Fibroblast of pulmonary artery (primary cell): Measurements from ENCODE around the gene CACNB3.
"Not testable (repeated sequence)": the region's sequence is repeated elsewhere in the genome, so short reads cannot be mapped to it uniquely, and the experiment has no call there.

ENCODE experiments used
- DNase-seq: peaks from one replicate; pipeline ENCODE4 v3.0.0-alpha.2; 2010; ENCODE audit warnings: low read depth
- H3K4me3 ChIP-seq: replicated peaks from 2 replicates; pipeline ENCODE4 v1.5.1; 2011; ENCODE audit warnings: low read depth, mild to moderate bottlenecking, control low read depth, low read length, moderate library complexity
- TF ChIP-seq, protein P1 (sequence below): IDR thresholded peaks from 2 replicates; pipeline ENCODE4 v1.5.1; 2011; ENCODE audit warnings: mild to moderate bottlenecking, control low read depth, low read length, inconsistent platforms; ENCODE audit errors: missing control alignments

The CACNB3 gene

GRCh38 chr12:48838048-48838447 is 19.8 kb downstream of the CACNB3 start:
- no peak for DNase-seq
- no peak overlapping the region for H3K4me3 ChIP-seq
- TF ChIP-seq, protein P1, sequence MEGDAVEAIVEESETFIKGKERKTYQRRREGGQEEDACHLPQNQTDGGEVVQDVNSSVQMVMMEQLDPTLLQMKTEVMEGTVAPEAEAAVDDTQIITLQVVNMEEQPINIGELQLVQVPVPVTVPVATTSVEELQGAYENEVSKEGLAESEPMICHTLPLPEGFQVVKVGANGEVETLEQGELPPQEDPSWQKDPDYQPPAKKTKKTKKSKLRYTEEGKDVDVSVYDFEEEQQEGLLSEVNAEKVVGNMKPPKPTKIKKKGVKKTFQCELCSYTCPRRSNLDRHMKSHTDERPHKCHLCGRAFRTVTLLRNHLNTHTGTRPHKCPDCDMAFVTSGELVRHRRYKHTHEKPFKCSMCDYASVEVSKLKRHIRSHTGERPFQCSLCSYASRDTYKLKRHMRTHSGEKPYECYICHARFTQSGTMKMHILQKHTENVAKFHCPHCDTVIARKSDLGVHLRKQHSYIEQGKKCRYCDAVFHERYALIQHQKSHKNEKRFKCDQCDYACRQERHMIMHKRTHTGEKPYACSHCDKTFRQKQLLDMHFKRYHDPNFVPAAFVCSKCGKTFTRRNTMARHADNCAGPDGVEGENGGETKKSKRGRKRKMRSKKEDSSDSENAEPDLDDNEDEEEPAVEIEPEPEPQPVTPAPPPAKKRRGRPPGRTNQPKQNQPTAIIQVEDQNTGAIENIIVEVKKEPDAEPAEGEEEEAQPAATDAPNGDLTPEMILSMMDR: no peak

- DNase-seq, H3K4me3 ChIP-seq: not testable (repeated sequence)
These were observed 23.7 kb downstream of the CACNB3 start for GRCh38 chr12:48842021-48842420.

- TF ChIP-seq, protein P1: no peak
These were observed 33.8 kb downstream of the CACNB3 start, which contains the start of gene DDX23 for GRCh38 chr12:48851883-48852733. DDX23 (minus strand) TSS chr12:48852163; CDS start chr12:48845782, 6,381 bp downstream.

GRCh38 chr12:48852734-48853688 is 34.7 kb downstream of the CACNB3 start:
- DNase-seq: peak; percentile 94
- TF ChIP-seq, protein P1: peak; percentile 81
- H3K4me3 ChIP-seq: peak overlapping the region; percentile 97

More at GRCh38 chr12:48851883-48852733, 33.8 kb downstream of the CACNB3 start, which contains the start of gene DDX23:
- DNase-seq: peak; percentile 98
- H3K4me3 ChIP-seq: peak within 1 kb of the TSS; percentile 97

DNA sequence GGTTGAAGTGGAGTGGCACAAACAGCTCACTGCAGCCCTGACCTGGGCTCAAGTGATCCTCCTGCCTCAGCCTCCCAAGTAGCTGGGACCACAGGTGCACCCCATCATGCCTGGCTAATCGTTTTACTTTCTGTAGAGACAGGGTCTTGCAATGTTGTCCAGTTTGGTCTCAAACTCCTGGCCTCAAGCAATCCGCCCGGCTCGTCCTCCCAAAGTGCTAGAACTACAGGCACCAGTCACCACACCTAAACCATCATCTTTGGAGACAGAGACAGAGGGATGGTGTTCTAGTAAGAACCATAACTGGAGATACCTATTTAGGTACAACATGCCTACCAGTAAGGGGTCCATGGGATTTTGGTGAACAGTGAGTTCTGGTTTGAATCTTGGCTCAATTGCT is 36.2 kb downstream of the CACNB3 start:
- no peak overlapping the region for H3K4me3 ChIP-seq
- DNase-seq: no peak

DNA sequence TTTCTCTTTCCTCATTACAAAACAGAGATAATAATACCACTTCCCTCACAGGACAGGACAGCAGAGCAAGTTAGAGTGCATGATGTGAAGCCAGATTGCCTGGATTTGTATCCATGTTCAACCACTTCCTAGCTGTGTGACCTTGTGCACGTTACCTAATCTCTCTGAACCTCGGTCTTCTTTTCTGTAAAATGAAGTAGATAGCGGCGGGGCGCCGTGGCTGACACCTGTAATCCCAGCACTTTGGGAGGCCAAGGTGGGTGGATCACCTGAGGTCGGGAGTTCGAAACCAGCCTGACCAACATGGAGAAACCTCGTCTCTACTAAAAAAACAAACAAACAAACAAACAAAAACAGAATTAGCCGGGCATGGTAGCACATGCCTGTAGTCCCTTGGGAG is 36.6 kb downstream of the CACNB3 start:
- H3K4me3 ChIP-seq, DNase-seq: not testable (repeated sequence)

More for the DNA sequence above, 36.2 kb downstream of the CACNB3 start:
- TF ChIP-seq, protein P1: no peak

GRCh38 chr12:48856379-48856778 is 38.1 kb downstream of the CACNB3 start:
- DNase-seq: no peak
- TF ChIP-seq, protein P1: no peak
- no peak overlapping the region for H3K4me3 ChIP-seq
